Common myeloid progenitor, CD34-positive (primary cell): ENCODE results near the gene IRF9.
A peak's percentile ranks its signal among the peaks of the same experiment; 100 is the strongest.

Experiments
- CTCF ChIA-PET: fragments of 350-600 bp; sonication (Branson Sonifier 250); formaldehyde crosslinking; loops from one replicate; lab custom pipeline; 2021; ENCODE audit warnings: antibody characterized with exemption; lab: Charles Lee
- POLR2A ChIA-PET: fragments of 350-600 bp; sonication (Branson Sonifier 250); formaldehyde crosslinking; loops from one replicate; lab custom pipeline; 2021; ENCODE audit warnings: antibody characterized with exemption; lab: Charles Lee
- DNase-seq, 3 donors: peaks; one replicate each; pipeline versions ENCODE4 v3.0.0 to v3.0.0-alpha.2; 2013
- H3K27ac ChIP-seq, 2 experiments: 1 replicate in 1 of 2; 2 replicates in 1 of 2; pipeline ENCODE4 v1.7.0; 2013; ENCODE audit warnings: inconsistent platforms in 2 of 2, low read length in 2 of 2, mild to moderate bottlenecking in 2 of 2, low read depth in 1 of 2, moderate library complexity in 1 of 2; ENCODE audit not compliant: severe bottlenecking in 2 of 2, insufficient read depth in 1 of 2, poor library complexity in 1 of 2
- H3K27me3 ChIP-seq, 5 experiments: replicated peaks in 2 of 5; 1 replicate in 3 of 5; 2 replicates in 2 of 5; pipeline versions ENCODE4 v1.6.1 to v1.7.0; 2013; ENCODE audit warnings: low read length in 4 of 5, mild to moderate bottlenecking in 2 of 5, moderate library complexity in 2 of 5, inconsistent platforms in 1 of 5; ENCODE audit not compliant: insufficient read depth in 5 of 5, control insufficient read depth in 4 of 5
- H3K36me3 ChIP-seq, 4 experiments: 1 replicate in 2 of 4; 2 replicates in 2 of 4; pipeline versions ENCODE4 v1.6.1 to v1.7.0; 2013; ENCODE audit warnings: low read length in 3 of 4, control low read depth in 1 of 4, mild to moderate bottlenecking in 1 of 4; ENCODE audit not compliant: control insufficient read depth in 4 of 4, insufficient read depth in 4 of 4
- H3K4me1 ChIP-seq, 4 experiments: 1 replicate in 3 of 4; 2 replicates in 1 of 4; pipeline versions ENCODE4 v1.6.1 to v1.7.1; 2013; ENCODE audit warnings: low read length in 3 of 4, mild to moderate bottlenecking in 3 of 4, control low read depth in 1 of 4, inconsistent platforms in 1 of 4, moderate library complexity in 1 of 4; ENCODE audit not compliant: control insufficient read depth in 4 of 4, insufficient read depth in 4 of 4; ENCODE audit errors: control extremely low read depth in 1 of 4
- H3K4me3 ChIP-seq, 7 experiments: 1 replicate in 4 of 7; 2 replicates in 3 of 7; pipeline versions ENCODE4 v1.5.1 to v1.7.0; 2013; ENCODE audit warnings: mild to moderate bottlenecking in 7 of 7, low read length in 6 of 7, moderate library complexity in 6 of 7, inconsistent platforms in 2 of 7, low read depth in 2 of 7, control low read depth in 1 of 7; ENCODE audit not compliant: insufficient read depth in 4 of 7, control insufficient read depth in 1 of 7; ENCODE audit errors: extremely low read depth in 1 of 7
- H3K9me3 ChIP-seq, 5 experiments: 1 replicate in 4 of 5; 2 replicates in 1 of 5; pipeline versions ENCODE4 v1.6.1 to v1.7.1; 2013; ENCODE audit warnings: low read length in 4 of 5, mild to moderate bottlenecking in 2 of 5, inconsistent platforms in 1 of 5, low read depth in 1 of 5, moderate library complexity in 1 of 5; ENCODE audit not compliant: control insufficient read depth in 4 of 5, insufficient read depth in 2 of 5; ENCODE audit errors: control extremely low read depth in 1 of 5
- WGBS: methylation state at CpG from one replicate; pipeline ENCODE4 v1.1.5; 2013; ENCODE audit not compliant: insufficient coverage; 5-methylcytosine and 5-hydroxymethylcytosine counted together

IRF9 gene

GRCh38 chr14:24207104-24207551 is 46.1 kb downstream of the IRF9 start:
- WGBS: 88% methylated on average over 5 of the region's 5 CpGs
- Histone ChIP-seq H3K4me1 (peaks cover 0 to under 1% (median 0%) of the 10 kb centered on the region in 4 experiments), H3K4me3 (no peak overlapping the region), H3K27ac (no peak overlapping the region), H3K36me3 (peaks cover 13 to 68% (median 54%) of the 10 kb centered on the region in 4 experiments), H3K27me3 (no peaks in the 10 kb centered on the region), H3K9me3 (peaks cover 0 to 4% (median 0%) of the 10 kb centered on the region in 5 experiments)
- CTCF ChIA-PET: interaction anchor here (1.0 to 1.9 kb wide), 4 partner anchors 11 to 93 kb away, joined by 3 to 6 read pairs (median 4); partner anchors contain the start of genes NOP9 and TINF2
- no peak for DNase-seq
- POLR2A ChIA-PET: no interaction called here

DNA sequence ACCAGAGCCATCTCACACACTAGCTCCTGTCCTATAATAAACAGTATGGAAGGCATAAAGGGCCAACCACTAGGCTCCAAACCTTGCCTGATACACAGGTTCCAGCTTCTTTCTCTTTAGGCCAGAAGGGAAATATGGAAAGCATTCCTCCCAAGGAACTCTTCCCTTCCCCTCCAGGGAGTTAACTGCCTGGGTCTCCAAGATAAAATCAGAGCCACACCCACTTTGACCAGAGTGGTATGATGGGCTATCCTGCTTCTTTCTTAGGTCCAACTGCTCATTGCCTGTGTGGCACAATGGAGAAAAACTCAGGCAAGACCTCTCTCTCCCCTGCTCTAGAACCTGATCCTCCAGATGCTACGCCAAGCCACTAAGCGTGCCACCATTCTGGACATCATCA is 46.6 kb downstream of the IRF9 start:
- H3K4me3 ChIP-seq: no peak overlapping the region
- WGBS: 93% methylated on average over 2 of the region's 2 CpGs
- no peaks in the 10 kb centered on the region for H3K27me3 ChIP-seq
- CTCF ChIA-PET: interaction anchor here (1.3 to 1.9 kb wide), 3 partner anchors 11 to 93 kb away, joined by 4 to 6 read pairs (median 5); partner anchors contain the start of gene NOP9
- H3K36me3 ChIP-seq: peaks cover 13 to 68% (median 51%) of the 10 kb centered on the region in 4 experiments
- H3K27ac ChIP-seq: no peak overlapping the region
- H3K4me1 ChIP-seq: peaks cover 0 to 4% (median 4%) of the 10 kb centered on the region in 4 experiments
- DNase-seq: no peak
- H3K9me3 ChIP-seq: no peaks in the 10 kb centered on the region
- POLR2A ChIA-PET: no interaction called here

DNA sequence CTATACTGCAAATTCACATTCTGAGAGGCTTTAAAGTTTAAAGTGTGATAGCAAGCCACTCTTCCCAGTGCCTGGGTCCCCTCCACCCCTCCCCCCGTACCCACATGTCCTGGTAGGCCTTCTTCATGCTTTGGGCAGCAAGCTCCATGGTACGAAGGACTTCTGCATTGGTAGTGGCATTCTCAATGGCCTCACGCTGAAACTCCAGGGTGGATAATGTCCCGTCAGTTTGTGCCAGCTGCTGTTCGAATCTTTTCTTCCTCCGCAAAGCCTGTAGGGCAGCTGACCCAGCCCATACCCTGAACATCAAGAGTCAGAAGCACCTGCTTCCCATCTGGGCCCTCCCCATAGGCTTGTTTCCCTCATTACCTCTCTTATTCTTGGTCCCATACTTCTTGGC is 50.2 kb downstream of the IRF9 start:
- Histone ChIP-seq H3K9me3 (no peaks in the 10 kb centered on the region), H3K27me3 (no peaks in the 10 kb centered on the region), H3K4me3 (no peak overlapping the region), H3K36me3 (peaks cover 9 to 50% (median 38%) of the 10 kb centered on the region in 4 experiments), H3K27ac (no peak overlapping the region), H3K4me1 (peaks cover 7 to 31% (median 24%) of the 10 kb centered on the region in 4 experiments)
- no peak for DNase-seq
- ChIA-PET POLR2A (no interaction called here), CTCF (interaction anchor here (0.8 to 1.7 kb wide), 4 partner anchors 15 to 31 kb away, joined by 3 to 4 read pairs (median 4); partner anchors contain the start of genes IPO4, TINF2 and TM9SF1)
- 98% methylated on average over 6 of the region's 6 CpGs for WGBS

DNA sequence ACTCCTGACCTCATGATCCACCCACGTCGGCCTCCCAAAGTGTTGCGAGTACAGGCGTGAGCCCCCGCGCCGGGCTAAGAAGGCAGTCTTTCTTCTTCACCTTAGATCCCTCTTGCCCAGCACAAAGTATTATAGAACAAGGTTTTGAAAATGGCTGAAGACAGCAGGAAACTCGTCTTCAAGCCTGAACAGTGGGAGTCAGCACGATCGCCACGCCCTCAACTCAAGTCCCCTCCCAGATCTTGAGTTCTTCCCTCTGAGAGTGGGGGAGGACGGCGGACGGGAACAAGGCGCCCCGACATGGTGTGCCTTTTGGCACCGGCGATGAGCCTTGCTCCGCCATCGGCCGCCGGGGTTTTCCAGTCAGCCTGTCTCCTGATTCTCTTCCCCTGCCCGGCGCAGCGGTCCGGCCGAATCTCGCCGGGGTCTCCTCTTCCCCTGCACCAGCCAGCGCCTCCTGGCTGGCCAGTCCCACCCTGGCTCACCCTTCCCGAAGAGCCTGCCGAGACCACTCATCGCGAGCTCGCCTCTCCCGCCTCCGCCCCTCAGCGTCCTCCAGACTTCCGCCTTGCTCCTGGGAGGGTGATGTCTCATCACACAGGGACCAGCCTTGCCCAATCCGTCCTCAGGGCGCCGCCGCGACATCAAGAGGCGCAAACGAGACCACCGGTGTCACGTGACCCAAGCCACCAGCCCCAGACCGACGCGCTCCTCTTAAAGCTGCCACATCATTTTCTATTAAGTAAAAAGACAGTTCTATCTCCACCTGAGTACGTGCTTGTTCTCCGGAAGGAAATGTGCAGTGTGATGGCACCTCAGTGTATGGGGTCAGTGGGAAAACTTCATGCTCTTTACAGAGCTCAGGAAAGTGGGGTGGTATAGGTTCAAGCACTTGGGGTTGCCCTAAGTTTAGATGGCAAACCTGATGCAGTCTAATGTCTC is 52.1 kb downstream of the IRF9 start, which contains the start of gene CHMP4A:
CHMP4A (minus strand) TSS at position 565 of the 942 bp plus-strand sequence; CDS start at position 516, 49 bp downstream.
- Histone ChIP-seq H3K4me3 (peak within 1 kb of the TSS; percentile 74 to 91 (median 84)), H3K4me1 (peaks cover 7 to 33% (median 26%) of the 10 kb centered on the region in 4 experiments), H3K9me3 (no peaks in the 10 kb centered on the region), H3K27me3 (no peaks in the 10 kb centered on the region), H3K27ac (peak within 1 kb of the TSS; percentile 93 to 95), H3K36me3 (peaks cover 3 to 42% (median 29%) of the 10 kb centered on the region in 4 experiments)
- ChIA-PET POLR2A (interaction anchor here (0.9 to 2.9 kb wide), 4 partner anchors 18 to 43 kb away, joined by 3 to 25 read pairs (median 4); partner anchors contain the start of genes TINF2 and TM9SF1), CTCF (interaction anchor here (0.6 to 2.8 kb wide), 15 partner anchors 9 to 120 kb away, joined by 3 to 21 read pairs (median 4); partner anchors contain the start of genes IPO4, IRF9, TINF2 and TM9SF1)
- DNase-seq: peak; percentile 98 to 99 (median 99)
- WGBS: under 1% methylated on average over 47 of the region's 53 CpGs

DNA sequence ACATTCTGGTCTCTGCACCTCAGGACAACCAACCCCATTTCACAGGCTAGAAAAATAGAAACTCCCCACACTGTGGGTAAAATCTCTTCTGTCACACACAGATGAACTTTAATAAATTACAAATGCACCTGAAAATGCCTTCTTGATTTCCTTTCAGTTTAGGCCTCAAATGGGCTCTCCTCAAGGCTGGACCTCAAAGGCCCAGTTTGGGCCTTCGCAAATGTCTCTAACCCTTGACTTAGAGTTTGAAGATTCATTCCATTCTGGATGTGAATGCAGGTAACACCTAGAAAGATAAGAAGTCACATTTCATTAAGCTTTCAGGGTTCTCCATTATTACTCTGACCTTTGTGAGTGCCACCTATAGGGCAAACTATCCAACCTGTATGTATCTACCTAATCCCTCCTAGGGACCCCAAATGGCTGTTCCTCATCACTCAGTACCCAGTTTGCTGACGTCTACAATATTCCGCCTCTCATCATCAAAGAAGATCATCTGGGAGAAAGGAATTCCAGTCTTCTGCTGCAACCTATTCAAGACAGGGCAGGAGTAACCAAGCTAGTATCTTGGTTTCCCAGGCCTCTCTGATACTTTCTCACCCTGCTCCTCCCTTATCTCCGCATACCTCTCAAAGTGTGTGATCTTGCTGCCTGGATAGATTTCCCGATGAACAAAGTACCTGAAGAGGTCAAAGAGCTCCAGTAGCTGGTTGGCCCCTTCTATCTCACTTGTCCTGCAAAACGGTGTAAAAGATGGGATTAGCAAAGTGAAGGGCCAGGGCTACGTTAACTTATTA is 53.0 kb downstream of the IRF9 start:
- WGBS: 90% methylated on average over 6 of the region's 7 CpGs
- peaks cover 7 to 33% (median 26%) of the 10 kb centered on the region in 4 experiments for H3K4me1 ChIP-seq

More for the DNA sequence above, 53.0 kb downstream of the IRF9 start:
- peaks cover 3 to 41% (median 28%) of the 10 kb centered on the region in 4 experiments for H3K36me3 ChIP-seq
- ChIA-PET POLR2A (interaction anchor here (0.9 to 2.9 kb wide), 5 partner anchors 17 to 44 kb away, joined by 3 to 25 read pairs (median 4); partner anchors contain the start of genes IPO4, TINF2 and TM9SF1), CTCF (interaction anchor here (0.8 to 3.4 kb wide), 12 partner anchors 10 to 121 kb away, joined by 3 to 31 read pairs (median 4); partner anchors contain the start of genes ADCY4, CIDEB, IPO4 and IRF9)
- peak overlapping the region; percentile 93 to 95 for H3K27ac ChIP-seq
- DNase-seq: no peak
- no peaks in the 10 kb centered on the region for H3K27me3 ChIP-seq
- H3K9me3 ChIP-seq: no peaks in the 10 kb centered on the region
- peak overlapping the region in 5 of 7 experiments; percentile 80 to 91 (median 88) for H3K4me3 ChIP-seq
